Measurements from ENCODE around the gene NOC4L.

The NOC4L gene

DNA sequence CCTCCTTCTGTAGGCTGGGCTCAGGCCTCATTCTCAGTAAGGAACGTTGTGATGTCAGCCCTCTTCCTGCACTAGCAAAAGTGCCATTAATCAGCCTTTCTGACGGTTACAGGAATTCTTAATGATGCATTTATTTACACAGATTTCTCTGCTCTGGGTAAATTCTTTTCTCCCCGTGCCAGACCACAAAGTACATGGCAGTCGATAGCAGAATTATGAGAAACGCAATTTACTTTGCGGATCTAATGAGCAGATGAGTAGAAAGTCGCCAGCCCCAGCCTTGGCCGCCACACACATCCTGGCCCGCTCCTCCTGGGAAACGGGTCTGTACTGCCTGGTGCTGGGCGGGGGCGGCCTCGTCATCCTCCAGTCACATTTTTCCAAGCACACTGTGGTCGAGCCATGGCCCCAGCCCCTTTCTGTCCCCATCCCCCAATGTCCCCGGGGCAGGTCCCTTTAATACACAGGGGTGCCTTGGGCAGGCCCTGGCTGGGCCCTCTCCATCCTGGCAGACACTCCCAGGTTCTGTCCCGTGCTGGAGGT is 25.9 kb downstream of the NOC4L start:
- no peak for DNase-seq (ENCODE audit: low read depth in 3 of 3)

DNA sequence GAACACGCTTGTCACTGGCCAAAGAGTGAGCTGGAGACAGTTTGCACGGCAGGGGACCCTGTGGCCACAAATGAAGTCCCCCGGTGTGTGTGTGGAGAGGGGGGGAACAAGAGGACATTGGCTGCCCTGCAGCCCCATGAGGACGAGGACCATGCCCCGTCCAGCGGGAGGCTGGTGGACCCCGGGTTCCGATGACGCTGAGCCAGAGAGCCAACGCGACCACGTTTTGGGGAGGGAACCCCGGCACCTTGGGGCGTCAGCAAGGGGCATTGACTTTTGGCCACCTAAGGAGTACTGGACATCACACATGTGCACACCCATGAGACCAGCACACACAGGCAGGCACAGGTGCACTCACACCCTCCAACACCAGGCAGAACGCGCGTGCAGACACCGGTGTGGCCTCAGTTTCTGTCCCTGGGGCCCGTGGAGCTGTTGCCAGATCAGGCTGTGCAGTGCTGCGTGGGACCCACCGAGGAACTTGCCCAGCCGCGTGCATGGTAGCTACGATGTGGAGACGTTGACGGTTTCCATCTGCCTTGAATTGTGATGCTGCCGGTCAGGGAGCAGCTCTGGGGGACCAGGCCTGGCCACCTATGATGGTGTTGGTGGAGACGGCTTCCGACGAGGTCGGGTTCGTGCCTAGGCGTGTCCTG is 26.5 kb downstream of the NOC4L start:
- no peak for DNase-seq (ENCODE audit: low read depth in 3 of 3)

DNA sequence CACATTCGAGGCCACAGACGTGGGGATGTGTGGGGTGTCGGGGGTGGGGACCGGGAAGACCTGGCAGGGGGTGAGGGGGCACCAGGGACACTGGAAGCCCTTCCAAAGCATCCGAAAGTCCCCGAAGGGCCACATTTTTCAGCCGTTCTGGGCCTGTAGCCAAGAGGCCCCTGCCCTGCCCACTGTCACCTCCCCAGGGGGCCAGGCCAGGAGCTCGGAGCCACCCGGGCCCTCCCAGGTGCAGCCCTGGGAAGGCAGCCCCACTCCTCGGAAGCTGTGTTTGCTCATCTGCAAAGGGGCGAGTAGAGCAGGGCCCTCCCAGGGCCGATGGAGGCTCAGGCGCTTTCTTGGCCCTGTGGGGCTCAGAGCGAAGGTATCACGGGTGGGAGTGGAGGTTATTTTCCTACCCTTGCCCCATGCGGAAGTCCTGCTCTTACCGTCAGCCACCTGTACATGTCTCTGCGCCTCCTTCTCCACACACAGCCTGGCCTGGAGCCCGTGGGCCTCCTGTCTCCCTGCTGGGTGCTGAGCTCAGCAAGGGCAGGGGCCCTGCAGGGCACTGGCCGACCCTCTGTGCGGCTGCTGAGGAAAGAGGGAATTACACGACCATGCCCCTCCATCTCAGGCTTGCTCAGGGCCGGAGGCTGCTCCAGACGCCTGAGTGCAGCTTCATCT is 27.2 kb downstream of the NOC4L start:
- no peak for DNase-seq (ENCODE audit: low read depth in 3 of 3)

DNA sequence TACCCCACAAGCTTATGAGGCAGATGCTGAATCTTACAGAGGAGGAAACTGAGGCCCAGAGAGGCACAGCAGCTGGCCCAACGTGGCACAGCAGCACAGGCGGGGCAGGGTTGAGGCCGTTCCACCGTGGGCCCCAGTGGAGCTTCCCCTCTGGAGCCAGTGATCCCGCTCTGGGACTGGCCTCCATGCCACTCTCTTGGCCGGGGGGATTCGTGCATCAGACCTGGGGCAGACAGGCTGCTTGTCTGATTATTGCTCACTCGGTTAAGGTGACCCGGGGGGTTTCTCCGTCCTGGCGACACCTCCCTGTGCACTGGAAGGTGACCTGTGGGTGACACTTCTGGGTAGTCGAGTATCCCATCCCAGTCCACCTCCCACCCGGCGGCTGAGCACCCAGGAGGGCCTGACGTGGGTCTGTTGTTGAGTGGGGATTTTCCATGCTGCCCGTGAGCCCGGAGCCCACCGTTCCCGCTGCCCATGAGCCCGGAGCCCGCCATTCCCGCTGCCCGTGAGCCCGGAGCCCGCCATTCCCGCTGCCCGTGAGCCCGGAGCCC is 27.8 kb downstream of the NOC4L start:
- no peak for DNase-seq (ENCODE audit: low read depth in 3 of 3)

DNA sequence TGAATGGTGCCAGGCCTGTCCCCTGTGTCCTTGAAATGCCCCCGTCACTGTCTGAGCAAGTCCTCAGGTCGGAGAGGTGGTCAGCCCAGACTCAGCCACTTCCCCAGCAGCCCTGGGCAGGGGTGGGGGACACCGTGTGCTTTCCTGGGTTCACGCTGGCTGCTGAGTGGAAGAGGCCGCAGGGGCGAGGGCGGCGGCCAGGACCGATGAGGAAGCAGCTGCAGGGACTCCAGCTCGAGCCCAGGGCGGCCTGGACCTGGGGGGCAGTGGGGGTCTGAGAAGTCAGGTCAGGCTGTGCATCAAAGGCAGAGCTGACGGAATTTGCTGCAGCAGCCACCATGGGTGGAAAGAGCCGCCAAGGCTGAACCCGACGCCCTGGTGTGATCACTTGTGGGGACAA is 28.4 kb downstream of the NOC4L start:
- no peak for DNase-seq (ENCODE audit: low read depth in 3 of 3)

DNA sequence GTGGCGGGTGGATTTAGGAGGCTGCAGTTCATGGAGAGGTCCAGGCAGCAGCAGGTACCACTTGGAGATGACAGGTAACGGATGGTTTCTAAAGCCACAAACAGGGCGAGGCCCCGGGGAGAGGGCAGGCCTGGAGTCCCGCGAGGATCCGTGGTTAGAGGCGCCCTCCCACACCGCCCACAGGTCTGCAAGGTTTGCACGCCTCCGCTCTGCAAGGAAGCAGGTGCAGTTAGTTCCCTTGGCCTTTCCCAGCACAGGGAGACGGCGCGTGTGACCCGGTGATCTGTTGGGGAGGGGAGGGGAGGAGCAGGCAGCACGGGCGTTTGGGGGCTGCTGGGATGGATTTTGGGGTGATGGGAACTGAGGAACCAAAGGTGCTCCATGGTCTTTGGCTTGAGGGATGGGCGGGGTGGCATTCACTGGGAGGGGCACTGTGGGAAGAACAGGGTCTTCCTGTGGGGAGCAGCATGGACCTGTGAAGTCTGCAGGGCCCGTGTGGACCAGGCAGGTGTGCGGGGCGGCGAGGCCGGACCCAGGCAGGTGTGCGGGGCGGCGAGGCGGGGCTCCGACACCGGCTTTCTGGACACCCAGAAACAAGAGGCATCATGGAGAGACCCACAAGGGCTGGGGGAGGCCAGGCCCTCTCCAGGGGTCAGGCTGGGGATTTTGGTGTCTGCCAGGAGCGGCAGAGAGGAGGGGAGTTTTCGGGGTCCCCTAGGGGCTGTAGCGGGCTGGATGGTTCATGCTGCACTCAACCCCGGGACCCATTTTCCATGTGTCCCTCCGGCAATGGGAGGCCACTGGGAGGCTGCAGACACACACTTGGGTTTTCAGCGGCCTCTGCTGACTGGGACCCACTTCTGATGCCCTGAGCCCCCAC is 29.1 kb downstream of the NOC4L start:
- no peak for DNase-seq (ENCODE audit: low read depth in 3 of 3)

DNA sequence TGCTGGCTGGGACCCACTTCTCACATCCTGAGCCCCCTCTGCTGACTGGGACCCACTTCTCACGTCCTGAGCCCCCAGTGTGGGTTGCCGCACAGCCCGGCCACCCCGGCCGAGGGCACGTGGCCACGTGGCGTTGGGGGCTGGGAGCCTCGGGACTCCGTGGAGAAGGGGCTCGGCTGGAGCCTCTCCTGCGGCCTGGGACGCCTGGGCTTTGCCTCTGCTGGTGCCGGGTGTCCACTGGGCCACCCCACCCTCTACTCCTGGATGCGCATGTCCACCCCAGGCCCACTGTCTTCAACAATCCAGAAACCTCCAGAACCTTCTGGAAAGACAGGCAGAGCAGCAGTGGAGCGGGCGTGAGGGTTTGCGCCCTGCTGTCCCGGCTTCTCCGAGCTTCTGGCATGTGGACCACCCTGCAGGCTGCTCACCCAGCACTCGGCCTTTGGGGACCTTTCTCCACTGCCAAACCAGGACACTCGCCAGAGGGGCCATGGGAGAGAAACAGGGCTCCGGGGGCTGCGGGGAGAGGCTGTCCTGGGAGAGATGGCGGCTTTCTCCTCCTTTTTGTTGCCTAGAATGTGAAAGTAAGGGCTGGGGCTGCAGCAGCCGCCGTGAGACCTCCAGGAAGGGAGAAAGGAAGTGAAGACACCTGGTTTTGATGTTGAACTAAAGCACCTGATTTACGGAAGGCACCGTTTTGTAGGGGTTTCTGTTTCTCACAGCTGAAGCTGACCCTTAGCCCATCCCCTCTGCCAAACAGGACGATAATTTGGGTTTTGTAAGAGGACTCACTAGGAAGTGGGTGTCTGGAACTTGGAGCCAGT is 30.0 kb downstream of the NOC4L start:
- DNase-seq (ENCODE audit: low read depth in 3 of 3) = no peak

DNA sequence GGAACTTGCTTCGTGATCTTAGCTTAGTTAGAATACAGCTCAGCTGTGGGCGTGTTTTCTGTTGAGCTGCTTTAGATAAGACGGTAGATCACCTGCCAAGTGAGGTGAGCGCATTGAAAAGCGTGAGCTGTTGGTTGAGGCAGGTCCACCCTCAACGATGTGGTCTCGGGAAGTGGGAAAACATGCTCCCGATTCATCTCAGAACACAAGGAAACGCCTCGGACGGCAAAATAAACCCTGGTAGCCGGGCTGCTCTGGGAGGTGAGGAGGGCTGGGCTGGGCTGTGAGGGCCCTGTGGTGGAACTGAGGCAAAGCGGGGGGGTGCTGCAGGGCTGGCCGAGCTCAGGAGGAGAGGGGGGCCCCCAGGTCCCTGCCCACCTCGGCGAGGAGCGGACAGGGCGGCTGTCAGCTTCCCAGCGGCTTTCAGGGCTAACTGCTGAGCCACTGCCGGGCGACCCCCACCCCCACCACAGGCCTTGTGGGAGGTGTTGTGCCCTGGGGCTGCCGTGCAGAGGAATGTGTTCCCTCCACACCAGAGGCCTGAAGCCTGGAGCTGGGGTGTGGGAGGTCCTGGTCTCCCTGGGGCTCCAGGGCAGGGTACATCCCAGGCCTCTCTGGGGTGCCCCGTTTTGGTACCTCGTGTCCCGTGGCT is 30.7 kb downstream of the NOC4L start:
- no peak for DNase-seq (ENCODE audit: low read depth in 3 of 3)

DNA sequence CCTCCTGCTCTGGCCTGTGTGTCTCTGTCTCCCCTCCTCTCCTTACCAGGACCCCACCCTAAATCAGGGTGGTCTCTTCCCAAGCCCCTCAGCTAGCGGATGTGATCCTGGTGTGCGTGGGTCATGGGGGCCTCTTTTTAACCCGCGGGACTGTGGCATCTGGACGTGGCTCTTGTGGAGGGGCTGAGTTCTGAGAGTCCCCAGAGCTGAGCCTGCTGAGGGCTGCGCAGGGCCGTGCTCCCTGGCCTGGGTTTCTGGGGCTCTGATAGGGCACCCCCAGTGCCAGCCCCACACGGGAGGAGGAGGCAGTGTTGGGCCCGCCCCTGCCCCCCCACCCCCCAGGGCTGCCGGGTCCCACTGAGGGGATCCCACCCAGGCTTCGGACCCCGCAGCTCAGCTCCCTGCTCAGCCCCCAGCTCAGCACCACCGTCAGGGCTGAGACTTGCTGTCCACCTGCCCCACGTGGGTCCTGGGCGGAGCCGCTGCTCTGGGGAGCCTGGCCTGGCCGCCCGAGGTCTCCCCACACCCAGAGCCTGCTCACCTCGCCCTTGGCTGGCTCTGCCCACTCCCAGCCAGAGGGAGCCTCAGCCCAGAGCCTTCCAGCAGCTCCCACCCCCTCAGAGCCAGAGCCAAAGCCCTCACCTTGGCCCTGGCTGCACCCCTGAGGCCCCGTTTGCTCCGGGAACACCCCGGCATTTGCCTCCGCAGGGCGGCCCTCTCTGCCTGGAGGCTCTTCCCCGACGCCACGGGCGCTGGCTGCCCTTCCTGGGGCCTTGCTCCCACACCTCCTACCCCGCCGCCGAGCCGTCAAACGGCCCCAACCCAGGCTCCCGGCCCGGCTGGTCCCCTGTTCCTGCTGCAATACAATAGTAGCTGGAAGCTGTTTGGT is 31.5 kb downstream of the NOC4L start:
- DNase-seq (ENCODE audit: low read depth in 3 of 3) = no peak

DNA sequence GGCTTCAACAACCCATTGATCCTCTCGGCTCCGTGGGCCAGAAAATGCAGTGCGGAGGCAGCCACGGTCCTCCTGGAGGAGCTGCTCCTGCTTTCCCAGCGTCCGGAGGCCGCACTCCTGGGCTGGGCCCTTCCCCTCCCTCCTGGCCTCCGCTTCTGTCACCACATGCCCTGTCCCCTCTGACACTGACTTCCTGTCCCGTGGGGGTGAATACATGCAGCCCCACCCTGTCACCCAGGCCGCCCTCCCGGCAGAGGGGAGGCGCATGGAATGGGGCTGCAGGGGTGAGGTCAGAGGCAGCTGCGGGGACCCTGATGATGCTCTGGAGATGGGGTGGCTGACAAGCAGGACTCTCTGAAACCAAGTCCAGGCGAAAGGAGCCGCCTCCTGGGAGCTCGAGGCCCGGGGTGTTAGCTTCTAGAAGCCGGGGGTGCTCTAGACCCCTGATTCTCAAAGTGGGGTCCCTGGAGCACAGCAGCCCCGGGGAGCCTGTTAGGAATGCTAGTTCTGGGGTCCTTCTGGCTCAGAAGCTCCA is 32.2 kb downstream of the NOC4L start:
- DNase-seq (ENCODE audit: low read depth in 3 of 3) = no peak

DNA sequence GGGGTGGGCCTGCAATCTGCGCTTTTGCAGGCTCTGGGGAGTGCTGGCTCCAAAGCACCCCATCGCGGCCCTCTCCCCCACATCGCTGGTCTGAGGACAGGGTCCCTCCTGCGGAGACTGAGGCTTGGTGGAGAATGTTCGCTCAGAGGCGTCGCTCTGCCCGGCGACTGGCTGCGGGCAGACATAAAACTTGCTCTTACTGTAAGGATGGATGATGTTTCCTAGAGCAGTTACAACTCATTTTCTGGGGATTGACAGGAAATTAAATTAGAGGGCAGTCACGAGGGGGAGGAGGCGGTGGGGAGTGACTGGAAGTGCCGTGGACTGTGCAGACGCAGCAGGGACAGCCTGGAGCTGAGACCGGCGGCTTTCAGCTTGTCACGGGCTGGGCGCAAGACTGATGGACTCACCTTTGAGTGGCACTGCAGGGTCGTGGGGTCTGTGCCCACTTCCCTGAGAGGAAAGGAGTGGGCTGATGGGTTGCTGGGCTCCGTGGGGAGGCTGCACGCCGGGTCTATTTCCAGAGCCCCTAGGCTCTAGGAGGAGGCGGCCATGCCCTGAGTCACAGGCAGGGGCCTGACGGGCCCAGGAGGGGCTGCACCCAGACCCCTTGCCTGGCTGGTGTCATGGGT is 32.8 kb downstream of the NOC4L start:
- no peak for DNase-seq (ENCODE audit: low read depth in 3 of 3)

DNA sequence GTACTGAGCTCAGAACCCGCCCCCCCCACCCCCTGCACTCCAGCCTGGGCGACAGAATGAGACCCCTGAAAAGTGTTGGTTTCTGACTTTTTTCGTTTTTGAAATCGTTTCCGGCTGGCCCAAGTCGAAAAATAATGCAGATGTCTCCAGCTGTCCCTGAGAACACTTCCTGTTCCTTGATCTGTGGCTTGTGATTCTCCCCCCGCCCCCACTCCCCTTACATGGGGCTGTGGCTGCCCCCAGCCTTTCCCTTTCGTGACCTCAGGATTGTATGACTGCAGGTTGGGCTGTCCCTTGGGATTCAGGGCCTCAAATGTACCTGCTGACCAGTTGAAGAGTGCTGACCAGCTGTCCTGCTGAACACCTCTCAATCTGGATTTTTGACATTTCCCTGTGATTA is 34.1 kb downstream of the NOC4L start:
- DNase-seq (ENCODE audit: low read depth in 3 of 3) = no peak

DNA sequence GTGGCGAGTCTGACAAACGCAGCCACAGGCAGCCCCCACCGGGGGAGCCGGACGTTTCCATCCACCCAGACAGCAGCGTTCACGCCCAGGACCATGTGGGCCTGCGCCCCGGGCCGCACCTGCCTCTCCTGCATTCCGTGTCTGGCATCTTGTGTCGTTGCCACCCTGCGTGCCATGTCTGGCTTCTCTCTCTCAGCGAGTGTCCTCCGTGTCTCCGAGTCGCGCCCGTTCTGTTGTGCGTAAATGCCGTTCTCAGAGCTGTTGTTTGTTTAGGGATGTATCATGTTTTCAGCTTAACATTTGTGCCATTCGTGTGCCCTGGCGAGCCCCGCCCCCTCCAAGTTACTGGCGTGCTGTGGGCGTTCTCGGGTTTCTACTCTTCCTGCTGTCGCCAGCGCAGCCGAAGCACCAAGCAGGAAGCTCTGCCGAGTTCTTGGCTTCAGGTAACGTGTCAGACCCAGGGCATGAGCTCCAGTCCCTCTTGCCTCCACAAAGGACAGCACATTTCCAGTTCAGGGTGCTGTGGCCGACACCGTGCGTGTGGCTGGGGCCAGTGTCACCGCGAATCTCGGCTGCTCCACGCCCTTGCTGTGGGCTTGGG is 34.6 kb downstream of the NOC4L start:
- DNase-seq (ENCODE audit: low read depth in 3 of 3) = peak in 1 of 3 experiments; percentile 49

DNA sequence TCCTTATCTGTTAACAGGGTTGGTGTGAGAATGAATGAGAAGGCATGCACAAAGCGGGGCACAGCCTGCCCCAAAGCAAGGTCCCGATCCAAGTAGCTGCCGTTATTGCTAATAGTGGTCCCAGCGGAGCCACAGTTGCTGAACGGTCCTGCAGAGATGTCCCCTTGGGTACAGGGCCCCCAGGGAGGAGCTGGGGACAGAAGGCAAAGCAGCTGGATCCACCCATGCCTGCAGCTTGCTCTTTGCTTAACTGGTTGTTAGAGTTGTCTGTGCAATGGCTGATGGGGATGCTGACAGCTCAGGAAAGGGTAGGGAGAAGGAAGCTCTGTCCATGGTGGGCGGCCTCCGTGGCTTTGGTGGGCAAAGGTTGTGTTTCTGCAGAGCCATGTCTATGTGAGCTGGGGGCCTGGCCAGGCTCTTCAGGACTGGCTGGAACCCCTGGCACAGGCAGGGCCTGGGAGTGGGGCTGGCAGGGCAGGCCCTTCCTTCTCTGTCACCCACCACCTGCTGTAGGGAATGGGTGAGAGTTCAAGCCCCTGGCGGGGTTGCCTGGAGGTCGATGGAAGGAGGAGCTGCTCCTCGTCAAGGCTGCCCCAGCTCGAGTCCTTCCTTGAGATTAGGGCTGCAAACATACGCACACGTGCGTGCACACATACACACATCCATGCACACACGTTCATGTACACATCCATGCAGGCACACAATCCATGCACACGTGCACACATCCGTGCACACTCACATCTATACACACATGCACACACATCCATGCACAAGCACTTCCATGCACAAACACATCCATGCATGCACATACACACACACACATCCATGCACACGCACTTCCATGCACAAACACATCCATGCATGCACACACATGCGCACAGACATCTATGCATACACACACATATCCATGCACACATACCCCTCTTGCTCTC is 35.4 kb downstream of the NOC4L start:
- no peak for DNase-seq (ENCODE audit: low read depth in 3 of 3)

DNA sequence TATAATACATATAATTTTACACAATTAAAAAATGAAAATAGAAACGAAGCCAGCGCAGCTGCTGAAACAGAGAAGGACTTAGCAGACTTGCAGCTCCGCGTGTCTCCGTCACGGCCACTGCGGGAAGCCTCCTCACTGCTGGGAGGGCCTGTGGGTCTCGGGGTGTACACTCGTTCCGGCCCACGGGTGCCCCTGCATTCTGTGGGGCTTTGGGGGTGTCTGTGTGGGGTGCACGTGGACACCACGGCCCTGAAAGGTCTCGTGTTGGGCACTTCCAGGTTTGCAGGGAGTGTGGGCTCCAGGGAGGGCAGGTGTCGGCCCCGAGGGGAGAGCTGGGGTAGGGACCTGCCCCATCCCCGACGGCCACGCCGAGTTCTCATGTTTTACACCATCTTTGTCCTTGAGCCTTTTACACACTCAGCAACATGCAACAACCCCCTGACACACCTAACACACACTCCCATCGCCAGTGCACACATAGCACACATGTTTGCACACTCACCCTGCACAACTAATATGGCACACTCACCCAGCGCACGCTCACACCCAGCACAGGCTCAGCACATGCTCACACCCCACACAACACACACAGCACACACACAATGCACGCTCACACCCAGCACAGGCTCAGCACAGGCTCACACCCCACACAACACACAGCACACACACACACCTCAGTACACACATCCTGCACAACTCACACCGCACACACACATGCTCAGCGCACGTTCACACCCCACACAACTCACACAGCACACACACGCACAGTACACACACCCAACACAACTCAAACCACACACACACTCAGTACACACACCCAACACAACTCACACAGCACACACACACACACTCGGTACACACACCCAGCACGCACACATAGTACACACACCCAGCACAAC is 36.6 kb downstream of the NOC4L start:
- no peak for DNase-seq (ENCODE audit: low read depth in 3 of 3)

DNA sequence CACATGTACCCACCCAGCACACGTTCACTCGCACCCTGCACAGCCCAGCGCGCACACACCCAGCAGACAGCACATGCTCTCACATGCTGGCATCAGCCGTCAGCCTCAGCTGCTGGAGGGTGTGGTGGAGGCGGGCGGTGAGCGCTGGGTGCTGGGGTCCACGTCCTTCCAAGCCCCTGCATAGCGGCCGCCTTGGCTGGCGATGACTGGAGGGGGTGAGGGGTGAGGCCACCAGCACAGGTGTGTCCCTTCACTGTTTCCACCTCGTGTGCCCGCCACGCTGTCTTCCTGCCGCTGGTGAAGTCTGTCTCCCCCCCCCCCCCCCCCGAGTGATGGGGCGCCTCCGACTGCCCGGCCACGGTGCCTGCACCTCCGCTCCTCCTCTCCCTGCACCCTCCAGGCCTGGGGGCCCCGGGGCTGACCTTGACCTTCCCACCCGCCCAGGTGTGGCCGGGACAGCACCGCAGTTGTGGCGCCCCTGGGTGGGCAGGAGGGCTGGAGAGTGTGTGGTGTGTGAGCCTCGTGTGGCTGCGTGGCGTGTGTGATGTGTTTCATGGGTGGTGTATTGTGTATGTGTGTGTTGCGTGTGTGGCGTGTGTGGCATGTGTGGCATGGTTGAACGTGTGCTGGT is 37.4 kb downstream of the NOC4L start:
- DNase-seq (ENCODE audit: low read depth in 3 of 3) = no peak

All from stimulated activated CD4-positive, alpha-beta T cell treated with anti-CD3 and anti-CD28 coated beads, TNF-alpha, amount 100 ng/mL, for 24 hours (primary cell).